ENCODE measurements around the gene TUFT1. TPM values are rescaled to one million over a fixed set of nuclear protein-coding genes. Genes with fewer than 3 reads are reported as not detected.

The TUFT1 gene
- total and polyA plus RNA-seq, 2 of the 4 experiments (the other 2 are of a cell fraction), result 21.2 to 30.3 TPM

- BruUV-seq (replicated peaks), result no TSS peak
- no peak overlapping the region for H3K18ac ChIP-seq (ENCODE audit: low read depth, low read length)
- H3K9ac ChIP-seq (ENCODE audit: low read depth, low read length), result no peak overlapping the region
- no peak overlapping the region for H2BK120ac ChIP-seq (ENCODE audit: low read depth, low read length)
- no peak overlapping the region for H3K14ac ChIP-seq (replicated peaks; ENCODE audit: low read depth, low read length)
- H4K5ac ChIP-seq (ENCODE audit: low read depth, low read length), result no peak overlapping the region
- H3K9me3 ChIP-seq (ENCODE audit: control insufficient read depth, insufficient read depth, low read length), result no peaks in the 10 kb centered on the region
- no peak overlapping the region for H2BK15ac ChIP-seq (ENCODE audit: low read depth, low read length)
- no peak overlapping the region for H3K23ac ChIP-seq (ENCODE audit: low read depth, low read length)
- no peak overlapping the region for H4K8ac ChIP-seq (ENCODE audit: low read depth in 2 of 2, low read length in 2 of 2)
- H3K4me1 ChIP-seq (ENCODE audit: control insufficient read depth, insufficient read depth, low read length), result peaks cover 10% of the 10 kb centered on the region
- H3K27me3 ChIP-seq (ENCODE audit: control insufficient read depth, insufficient read depth, low read length), result peaks cover 32% of the 10 kb centered on the region
- no peak for DNase-seq
- no peak overlapping the region for H4K91ac ChIP-seq (ENCODE audit: insufficient read depth, low read depth, low read length)
- H3K4me2 ChIP-seq (ENCODE audit: low read depth, low read length), result no peak overlapping the region
- intact Hi-C loops (cut with micrococcal nuclease), result no loop called here
- no peak overlapping the region for H2AK5ac ChIP-seq (ENCODE audit: low read depth, low read length)
- no peak for ATAC-seq (ENCODE audit: low read depth)
- in situ Hi-C loops (cut with MboI; ENCODE audit: low sequenced_read_pairs), result no loop called here
- H3K9me1 ChIP-seq (ENCODE audit: insufficient read depth, low read length), result 0 out of 2 replicates have a peak, but pooled peaks cover 3% of the 10 kb centered on the region
- no peak for TF ChIP-seq FOS (IDR thresholded peaks at IDR 0.05; ENCODE audit: low read depth, low read length)
- TF ChIP-seq CEBPB (IDR thresholded peaks at IDR 0.05; ENCODE audit: low read depth, low read length), result no peak
- no peak for TF ChIP-seq RAD21 (IDR thresholded peaks at IDR 0.05; ENCODE audit: low read length)
- no peak for TF ChIP-seq POLR2A (IDR thresholded peaks at IDR 0.05; ENCODE audit: low read depth, low read length)
- no peak for TF ChIP-seq NFE2L2 (IDR thresholded peaks at IDR 0.05; ENCODE audit: low read depth, low read length)
- TF ChIP-seq MAFK (IDR thresholded peaks at IDR 0.05; ENCODE audit: low read depth, low read length), result no peak
- no peak for TF ChIP-seq SMC3 (IDR thresholded peaks at IDR 0.05; ENCODE audit: low read depth, low read length)
- TF ChIP-seq RCOR1 (IDR thresholded peaks at IDR 0.05; ENCODE audit: insufficient replicate concordance, low read length), result no peak
- no peak for TF ChIP-seq MXI1 (IDR thresholded peaks at IDR 0.05; ENCODE audit: borderline replicate concordance, low read depth, low read length)
- TF ChIP-seq CTCF (conservative IDR thresholded peaks at IDR 0.05; ENCODE audit: low read depth, low read length), result no peak
- TF ChIP-seq ELK1 (IDR thresholded peaks at IDR 0.05; ENCODE audit: borderline replicate concordance, low read depth, low read length), result no peak
- TF ChIP-seq RFX5 (IDR thresholded peaks at IDR 0.05; ENCODE audit: low read depth, low read length), result no peak
- TF ChIP-seq BHLHE40 (IDR thresholded peaks at IDR 0.05; ENCODE audit: low read depth, low read length), result no peak
- TF ChIP-seq MAZ (IDR thresholded peaks at IDR 0.05; ENCODE audit: borderline replicate concordance, low read depth, low read length), result no peak
- H2BK5ac ChIP-seq (ENCODE audit: low read depth, low read length, poor library complexity, severe bottlenecking), result no peak overlapping the region
- H2AK9ac ChIP-seq (replicated peaks; ENCODE audit: low read depth, low read length, poor library complexity), result no peak overlapping the region
- no CpG with 5 or more reads among the region's 1 CpG for WGBS, 2 experiments (ENCODE audit: extremely low coverage in 2 of 2, insufficient read length in 1 of 2)
- H3K4ac ChIP-seq (ENCODE audit: low read depth, low read length), result no peak overlapping the region
- H3K27ac ChIP-seq (ENCODE audit: insufficient read depth, low read length), result no peak overlapping the region
- H4K20me1 ChIP-seq (ENCODE audit: insufficient read depth, low read length), result no peaks in the 10 kb centered on the region
- no peaks in the 10 kb centered on the region for H3K36me3 ChIP-seq (ENCODE audit: control insufficient read depth, insufficient read depth, low read length)
- ChIA-PET POLR2A (ENCODE audit: unreplicated experiment) (no interaction called here), CTCF (no interaction called here)
- no peak overlapping the region for H2BK20ac ChIP-seq (ENCODE audit: low read depth, low read length)
- H2AFZ ChIP-seq (replicated peaks; ENCODE audit: low read length, poor library complexity), result no peak overlapping the region
- H3K56ac ChIP-seq (ENCODE audit: extremely low read depth, insufficient read depth, low read length), result no peak overlapping the region
- no peaks in the 10 kb centered on the region for H3K79me1 ChIP-seq (ENCODE audit: low read depth in 1 of 2, low read length in 2 of 2)
- H3K4me3 ChIP-seq (ENCODE audit: insufficient read depth, low read depth, low read length), result no peak overlapping the region
- dilution Hi-C loops (cut with HindIII; ENCODE audit: low sequenced_read_pairs, unreplicated experiment), result no loop called here
Observed at GRCh38 chr1:151516031-151516511, 24.0 kb upstream of the TUFT1 start.
